HG02610 (cell line): ENCODE data around the gene CCR7.
"Not testable (repeated sequence)": the region's sequence is repeated elsewhere in the genome, so short reads cannot be mapped to it uniquely, and the experiment has no call there.

Experiments
- ATAC-seq: cut with Tn5 transposase; IDR thresholded peaks from one replicate; pipeline ENCODE4 v1.9.1; 2021; ENCODE audit warnings: mild to moderate bottlenecking, moderate library complexity; ENCODE audit not compliant: unreplicated experiment

CCR7 gene

GRCh38 chr17:40597556-40598300 lies 32.5 kb upstream of the CCR7 start:
- no peak for ATAC-seq

GRCh38 chr17:40597156-40597555 lies 31.9 kb upstream of the CCR7 start:
- ATAC-seq = no peak

GRCh38 chr17:40596261-40596919 lies 31.1 kb upstream of the CCR7 start:
- ATAC-seq = no peak

DNA sequence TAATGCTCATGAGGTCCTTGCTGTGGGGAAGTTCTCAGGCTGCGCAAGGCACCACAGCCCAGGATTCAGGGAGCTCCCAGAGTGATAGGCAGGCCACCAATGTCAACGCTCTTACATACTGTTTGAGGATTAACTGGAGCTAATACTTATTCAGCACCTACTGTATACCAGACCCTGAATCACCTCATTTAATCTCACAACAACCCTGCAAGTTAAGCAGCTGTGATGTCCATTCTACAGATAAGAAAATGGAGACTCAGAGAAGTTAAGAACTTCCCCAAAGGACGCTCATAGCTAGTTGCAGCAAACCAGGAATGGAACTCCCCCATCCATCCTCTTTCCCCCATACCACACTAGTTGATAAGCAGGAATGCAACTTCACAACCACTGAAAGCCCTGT lies 25.5 kb upstream of the CCR7 start:
- ATAC-seq = no peak

DNA sequence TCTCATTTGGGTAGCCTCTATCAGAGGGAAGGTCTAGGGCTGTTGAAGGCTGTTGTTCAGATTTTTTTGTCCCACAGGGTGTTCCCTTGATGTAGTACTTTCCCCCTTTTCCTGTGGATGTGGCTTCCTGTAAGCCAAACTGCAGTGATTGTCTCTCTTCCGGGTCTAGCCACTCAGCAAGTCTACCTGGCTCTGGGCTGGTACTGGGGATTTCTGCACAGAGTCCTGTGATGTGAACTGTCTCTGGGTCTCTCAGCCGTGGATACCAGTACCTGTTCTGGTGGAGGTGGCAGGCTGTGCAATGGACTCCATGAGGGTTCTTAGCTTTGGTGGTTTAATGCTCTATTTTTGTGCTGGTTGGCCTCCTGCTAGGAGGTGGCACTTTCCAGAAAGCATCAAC lies 23.3 kb upstream of the CCR7 start:
- no peak for ATAC-seq

GRCh38 chr17:40586264-40586663 lies 21.0 kb upstream of the CCR7 start:
- ATAC-seq = not testable (repeated sequence)

DNA sequence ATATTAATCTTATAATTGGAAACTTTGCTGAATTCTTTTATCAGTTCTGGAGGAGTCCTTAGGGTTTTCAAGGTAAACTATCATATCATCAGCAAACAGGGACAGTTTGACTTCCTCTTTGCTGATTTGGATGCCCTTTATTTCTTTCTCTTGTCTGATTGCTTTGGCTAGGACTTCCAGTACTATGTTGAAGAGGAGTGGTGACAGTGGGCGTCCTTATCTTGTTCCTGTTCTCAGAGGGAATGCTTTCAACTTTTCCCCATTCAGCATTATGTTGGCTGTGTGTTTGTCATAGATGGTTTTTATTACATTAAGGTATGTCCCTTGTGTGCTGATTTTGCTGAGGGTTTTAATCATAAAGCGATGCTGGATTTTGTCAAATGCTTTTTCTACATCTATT lies 19.7 kb upstream of the CCR7 start:
- not testable (repeated sequence) for ATAC-seq

- ATAC-seq = peak; percentile 86
These were observed 17.1 kb upstream of the CCR7 start for GRCh38 chr17:40582328-40582901.

DNA sequence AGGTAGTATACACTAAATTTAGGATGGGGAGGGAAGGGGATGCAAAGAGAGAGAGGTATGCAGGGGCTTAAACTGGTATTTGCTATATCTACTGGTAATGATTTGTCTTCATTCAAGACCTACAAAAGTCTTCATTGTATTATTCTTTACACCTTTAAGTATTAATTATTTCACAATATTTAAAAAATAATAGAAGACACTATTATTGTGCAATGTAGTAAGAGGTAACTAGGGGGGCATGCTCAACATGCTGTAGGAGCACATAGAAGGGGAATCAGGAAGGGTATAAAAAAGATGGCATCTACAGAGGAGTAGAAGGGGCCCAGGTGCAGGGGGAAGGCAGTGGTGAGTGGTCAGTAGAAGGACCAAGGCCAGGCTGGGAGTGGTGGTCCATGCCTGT lies 14.9 kb upstream of the CCR7 start:
- ATAC-seq = no peak

GRCh38 chr17:40579471-40579870 lies 14.2 kb upstream of the CCR7 start:
- no peak for ATAC-seq

DNA sequence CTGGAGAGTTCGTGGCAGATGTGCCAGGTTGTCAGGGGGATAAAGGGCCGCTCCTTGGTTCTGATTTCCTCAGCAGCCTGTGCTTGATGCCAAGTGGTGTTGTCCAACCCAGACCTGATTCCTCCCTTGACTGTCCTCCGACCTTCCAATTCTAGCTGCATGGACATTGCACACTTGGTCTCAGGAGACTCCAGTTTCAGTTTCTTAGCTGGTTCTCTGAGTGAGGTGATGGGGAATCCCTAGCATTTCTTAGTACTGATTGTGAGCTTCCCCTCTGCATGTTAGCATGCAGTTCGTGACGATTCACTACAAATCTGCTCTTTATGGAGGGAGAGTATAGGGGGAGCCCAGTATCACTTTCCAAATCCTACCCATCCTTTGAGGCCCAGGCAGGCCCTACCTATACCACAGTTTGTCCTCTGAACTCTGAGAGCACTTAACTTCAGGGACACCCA lies 12.4 kb upstream of the CCR7 start:
- ATAC-seq = peak; percentile 63

DNA sequence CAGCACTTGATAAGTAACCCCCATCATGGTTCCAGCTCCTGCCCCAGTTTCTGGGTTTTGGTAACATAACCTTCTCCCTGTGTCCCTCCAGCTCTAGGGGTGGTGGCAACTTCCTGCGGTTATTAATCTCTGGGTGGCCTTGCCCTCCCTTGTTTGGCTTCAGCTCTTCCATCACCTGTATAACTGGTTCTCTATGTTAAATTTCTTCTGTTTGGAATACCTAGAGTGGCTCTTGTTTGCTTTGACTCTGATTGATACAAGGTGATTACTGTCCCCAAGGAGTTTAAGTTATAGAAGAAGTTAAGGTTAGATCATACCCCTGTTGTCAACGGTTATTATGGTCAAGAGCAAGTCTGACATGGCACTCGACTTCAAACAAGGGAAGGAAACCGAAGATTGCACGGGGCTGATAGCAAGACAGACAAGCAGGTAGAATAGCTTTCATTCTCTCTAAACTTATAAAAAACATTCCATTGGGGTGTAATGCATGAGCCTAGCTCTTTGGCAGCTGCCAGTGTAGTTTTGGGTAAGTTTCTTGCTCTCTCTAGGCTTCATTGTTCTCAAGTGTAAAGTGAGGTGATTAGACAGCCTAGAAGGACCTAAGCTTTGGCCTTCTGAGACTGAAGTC lies 11.0 kb upstream of the CCR7 start:
- no peak for ATAC-seq

GRCh38 chr17:40574292-40574691 lies 9.0 kb upstream of the CCR7 start:
- no peak for ATAC-seq

DNA sequence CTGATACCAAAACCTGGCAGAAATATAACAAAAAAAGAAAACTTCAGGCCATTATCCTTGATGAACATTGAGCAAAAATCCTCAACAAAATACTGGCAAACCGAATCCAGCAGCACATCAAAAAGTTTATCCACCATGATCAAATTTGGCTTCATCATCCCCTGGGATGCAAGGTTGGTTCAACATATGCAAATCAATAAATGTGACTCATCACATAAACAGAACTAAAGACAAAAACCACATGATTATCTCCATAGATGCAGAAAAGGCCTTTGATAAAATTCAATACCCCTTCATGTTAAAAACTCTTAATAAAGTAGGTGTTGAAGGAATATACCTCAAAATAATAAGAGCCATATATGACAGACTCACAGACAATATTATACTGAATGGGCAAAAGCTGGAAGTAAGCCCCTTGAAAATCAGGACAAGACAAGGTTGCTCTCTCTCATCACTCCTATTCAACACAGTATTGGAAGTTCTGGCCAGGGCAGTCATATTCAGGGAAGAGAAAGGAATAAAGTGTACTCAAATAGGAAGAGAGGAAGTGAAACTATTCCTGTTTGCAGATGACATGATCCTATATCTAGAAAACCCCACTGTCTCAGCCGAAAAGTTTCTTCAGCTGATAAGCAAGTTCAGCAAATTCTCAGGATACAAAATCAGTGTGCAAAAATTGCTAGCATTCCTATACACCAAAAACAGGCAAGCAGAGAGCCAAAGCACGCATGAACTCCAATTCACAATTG lies 7.1 kb upstream of the CCR7 start:
- ATAC-seq = not testable (repeated sequence)

DNA sequence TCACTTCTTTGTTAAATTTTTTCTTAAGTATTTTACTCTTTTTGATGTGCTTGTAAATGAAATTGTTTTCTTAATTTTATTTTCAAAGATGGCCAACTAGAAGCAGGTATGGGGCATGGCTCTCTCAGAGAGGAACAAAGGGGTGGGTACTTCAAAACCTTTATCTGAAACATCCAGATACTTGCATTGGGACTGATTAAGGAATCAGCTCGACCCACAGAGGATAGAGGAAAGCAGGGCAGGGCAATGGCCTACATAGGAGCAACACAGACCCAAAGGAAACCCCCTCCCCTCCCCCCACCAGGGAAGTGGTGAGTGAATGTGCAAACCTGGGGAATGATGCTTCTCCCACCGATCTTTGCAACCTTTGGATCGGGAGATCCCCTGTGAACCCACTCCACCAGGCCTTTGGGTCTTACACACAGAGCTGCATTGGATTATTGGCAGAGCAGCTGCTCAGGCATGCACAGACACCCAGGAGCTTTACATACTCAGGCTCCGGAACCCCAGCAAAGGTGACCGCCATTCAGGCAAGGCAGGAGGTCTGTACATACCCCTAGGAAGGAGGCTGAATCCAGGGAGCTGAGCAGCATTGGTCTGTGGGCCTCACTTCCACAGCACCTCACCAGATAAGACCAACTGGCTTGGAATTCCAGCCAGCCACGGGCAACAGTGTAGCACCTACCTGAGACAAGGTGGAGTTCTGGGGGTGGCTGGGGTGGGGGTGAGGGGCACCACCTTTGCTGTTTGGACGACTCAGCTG lies 3.0 kb upstream of the CCR7 start:
- ATAC-seq = no peak

- no peak for ATAC-seq
These were observed 2.1 kb upstream of the CCR7 start for GRCh38 chr17:40567377-40567776.

DNA sequence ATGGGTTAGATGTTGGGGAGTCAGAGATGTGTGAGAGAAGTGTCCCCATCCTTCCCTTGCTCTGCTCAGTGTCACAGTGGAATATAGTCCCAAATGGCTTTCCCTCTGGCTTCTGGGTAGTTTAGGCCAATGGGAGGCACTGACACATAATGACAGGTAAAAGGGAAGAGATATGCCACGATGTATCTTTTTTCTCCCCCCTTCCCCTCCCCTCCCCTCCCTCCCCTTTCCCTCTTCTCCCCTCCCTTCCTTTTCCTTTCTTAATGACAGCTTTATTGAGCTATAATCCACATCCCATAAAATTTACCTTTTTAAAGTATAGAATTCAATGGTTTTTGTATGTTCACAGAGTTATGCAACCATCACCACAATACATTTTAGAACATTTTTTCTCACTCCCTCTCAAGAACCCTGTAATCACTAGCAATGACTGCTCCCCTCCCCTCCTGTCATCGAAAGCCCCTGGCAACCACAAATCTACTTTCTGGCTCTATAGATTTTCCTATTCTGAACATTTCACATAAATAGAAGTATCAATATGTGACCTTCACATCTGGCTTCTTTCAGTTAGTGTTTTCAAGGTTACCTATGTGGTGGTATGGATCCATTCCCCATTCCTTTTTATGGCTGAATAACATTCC lies 617 bp upstream of the CCR7 start:
- no peak for ATAC-seq

DNA sequence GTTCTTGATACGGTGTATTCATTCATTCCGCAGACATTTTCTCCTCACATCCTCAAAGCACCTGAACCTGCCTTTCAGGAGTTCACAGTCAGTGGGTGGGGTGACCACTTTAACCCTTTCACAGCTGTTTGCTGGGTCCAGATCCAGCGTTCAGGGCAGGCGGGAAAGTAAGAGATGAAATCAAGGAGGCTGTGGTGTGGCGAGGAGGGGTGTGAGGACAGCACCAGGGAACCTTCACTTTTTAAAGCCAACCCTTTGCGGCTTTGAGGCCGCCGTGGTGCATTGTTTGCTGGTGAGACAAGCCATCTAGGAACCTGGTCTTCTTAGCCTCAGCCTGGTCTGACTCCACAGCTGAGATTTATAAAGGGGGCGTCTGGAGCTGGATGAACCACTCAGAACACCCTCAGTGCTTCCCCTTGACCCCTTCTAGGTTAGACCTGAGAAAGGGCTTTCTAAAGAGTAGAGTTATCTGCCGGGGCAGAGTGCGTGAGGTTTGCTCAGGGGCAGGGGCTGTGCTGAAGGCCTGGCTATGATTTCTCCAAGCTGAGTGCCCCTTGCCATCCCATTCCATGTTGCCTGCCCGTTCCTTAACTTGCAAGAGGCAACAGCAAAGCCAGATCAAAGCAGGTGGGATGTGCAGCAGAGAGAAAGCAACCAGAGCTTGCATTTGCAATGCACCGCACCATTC lies 933 bp downstream of the CCR7 start:
- ATAC-seq = no peak
